Colonic mucosa (tissue), 4 donors: ENCODE measurements around the gene ABCA12. TPM values are rescaled to one million over a fixed set of nuclear protein-coding genes. Genes with fewer than 3 reads are reported as not detected.

Source experiments
- DNase-seq: peaks from one replicate; pipeline ENCODE4 v3.0.0-alpha.2; 2020
- H3K27ac ChIP-seq: fragments of 200-600 bp; one replicate; pipeline ENCODE4 v1.8.0; 2021
- H3K27me3 ChIP-seq: fragments of 200-600 bp; one replicate; pipeline ENCODE4 v1.8.0; 2021
- H3K36me3 ChIP-seq: fragments of 200-600 bp; one replicate; pipeline ENCODE4 v1.8.0; 2021
- H3K4me1 ChIP-seq: fragments of 200-600 bp; one replicate; pipeline ENCODE4 v1.8.0; 2021; ENCODE audit warnings: mild to moderate bottlenecking
- H3K4me3 ChIP-seq: fragments of 200-600 bp; one replicate; pipeline ENCODE4 v1.8.0; 2021
- H3K9ac ChIP-seq, 2 donors: one replicate each; pipeline ENCODE4 v1.7.0; 2013; ENCODE audit warnings: control low read depth in 2 of 2, low read depth in 2 of 2, low read length in 2 of 2
- H3K9me3 ChIP-seq: fragments of 200-600 bp; one replicate; pipeline ENCODE4 v1.8.0; 2021
- CTCF ChIP-seq: fragments of 200-600 bp; IDR thresholded peaks from one replicate; pipeline ENCODE4 v1.8.0; 2022; ENCODE audit warnings: antibody characterized with exemption, mild to moderate bottlenecking
- intact Hi-C: fragments of 100-400 bp; cut with DNase I; formaldehyde crosslinking; loops from one replicate; pipeline ENCODE4 v1.14.1; 2022
- total RNA-seq, 2 donors: library from RNA; stranded (reverse); fragmentation: NEBNext Ultra II Directional in 1 of 2; extraction: Animal tissue kit (Norgen Biotek cat#: 25700) in 1 of 2; gene quantifications; one replicate each; pipeline ENCODE4 v1.2.1, GENCODE V29; 2021
- donor health status: healthy.
- donor health status: DM: no; HTN: no; CAD: no.
- donor health status: DM: no; HTN: no; CAD: no.

Gene ABCA12
- total RNA-seq, 2 donors from 2014 or later = 0.03 to 0.22 TPM

GRCh38 chr2:214881647-214882202 is 256.7 kb downstream of the ABCA12 start:
- H3K9me3 ChIP-seq = no peaks in the 10 kb centered on the region
- intact Hi-C loops = no loop called here
- no peak overlapping the region for H3K9ac ChIP-seq
- no peaks in the 10 kb centered on the region for H3K4me1 ChIP-seq
- no peaks in the 10 kb centered on the region for H3K27me3 ChIP-seq
- DNase-seq = no peak
- no peaks in the 10 kb centered on the region for H3K36me3 ChIP-seq
- no peak overlapping the region for H3K27ac ChIP-seq
- no peak for TF ChIP-seq CTCF
- no peak overlapping the region for H3K4me3 ChIP-seq

Other genes starting within 250 kb of the ABCA12 start
- 100 to 1,000 TPM in 1 of 2 donors, 10 to 100 TPM in 1; 68.8 to 148 TPM for gene ATIC, start 173.4 kb upstream of the ABCA12 start, total RNA-seq